GM21381 (cell line): ENCODE measurements around the gene AGBL1.

Experiments used
- ATAC-seq: cut with Tn5 transposase; IDR thresholded peaks from one replicate; pipeline ENCODE4 v1.9.1; 2021; ENCODE audit warnings: mild to moderate bottlenecking, moderate library complexity; ENCODE audit not compliant: unreplicated experiment

The AGBL1 gene

DNA sequence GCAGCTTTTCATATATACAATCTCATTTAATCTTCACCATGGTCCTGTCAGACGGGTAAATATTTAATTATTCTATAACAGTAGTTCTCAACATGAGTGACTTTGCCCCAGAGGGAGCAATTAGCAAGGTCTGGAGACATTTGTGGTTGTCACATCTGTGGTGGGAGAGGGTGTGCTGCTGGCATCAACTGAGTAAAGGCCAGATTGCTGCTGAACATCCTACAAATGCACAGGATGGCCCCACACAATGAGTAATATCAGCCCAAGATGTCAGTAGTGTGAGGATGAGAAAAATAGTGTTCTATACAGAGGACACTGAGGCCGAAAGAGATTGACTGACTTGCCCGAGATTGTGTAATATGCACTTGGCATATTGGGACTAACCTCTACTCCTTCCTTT lies 156.0 kb downstream of the AGBL1 start:
- ATAC-seq, result no peak

DNA sequence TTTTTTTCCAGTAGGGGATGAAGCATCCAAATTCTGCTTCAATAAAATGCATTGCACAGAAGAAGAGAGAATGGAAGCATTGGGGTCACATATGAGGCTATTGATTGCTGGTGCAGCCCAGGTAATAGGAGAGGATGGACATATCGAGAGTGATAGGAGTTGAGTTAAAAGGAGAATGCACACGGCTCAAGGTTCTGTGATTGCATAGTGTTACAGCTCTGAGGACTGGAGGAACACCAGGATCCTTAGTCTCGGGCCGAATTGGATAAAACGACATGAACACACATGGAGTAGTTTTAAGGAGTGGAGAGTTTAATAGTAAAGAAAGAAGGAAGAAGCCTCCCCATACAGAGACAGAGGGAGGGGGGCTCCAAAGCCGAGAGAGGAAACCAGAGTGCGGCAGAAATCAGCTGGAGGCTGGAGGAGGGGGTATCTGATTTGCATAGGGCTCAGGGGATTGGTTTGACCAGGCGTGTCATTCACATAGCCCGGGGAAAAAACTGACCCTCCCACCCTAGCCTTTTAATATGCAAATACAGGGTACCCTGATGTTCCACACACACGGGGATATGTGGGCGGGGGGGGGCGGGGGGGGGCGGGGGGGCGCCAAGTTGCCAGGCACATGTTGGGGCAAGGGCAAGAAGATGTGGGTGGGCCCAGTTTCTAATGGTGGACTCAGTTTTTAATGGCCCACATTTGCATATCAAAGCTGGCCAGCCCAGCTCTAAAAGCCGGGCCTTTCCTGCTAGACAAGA lies 156.9 kb downstream of the AGBL1 start:
- no peak for ATAC-seq

DNA sequence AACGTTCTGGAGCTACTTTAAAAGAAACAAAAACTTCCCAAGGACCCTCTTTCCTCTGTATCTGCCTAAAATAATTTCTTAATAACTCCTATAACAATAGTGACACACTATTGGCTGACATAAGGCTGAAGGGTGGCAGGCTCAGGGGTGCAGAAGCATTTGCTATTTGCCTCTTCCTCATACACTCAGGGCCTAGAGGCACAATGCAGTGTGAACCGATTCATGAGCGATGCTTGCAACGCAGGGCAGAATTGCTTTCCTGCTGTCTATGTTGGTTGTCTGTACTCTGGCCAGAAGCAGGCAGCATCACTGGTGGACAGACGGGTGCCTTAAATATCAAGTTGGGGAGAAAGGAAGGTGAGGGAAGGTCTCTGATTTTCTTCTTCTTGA lies 157.4 kb downstream of the AGBL1 start:
- no peak for ATAC-seq

DNA sequence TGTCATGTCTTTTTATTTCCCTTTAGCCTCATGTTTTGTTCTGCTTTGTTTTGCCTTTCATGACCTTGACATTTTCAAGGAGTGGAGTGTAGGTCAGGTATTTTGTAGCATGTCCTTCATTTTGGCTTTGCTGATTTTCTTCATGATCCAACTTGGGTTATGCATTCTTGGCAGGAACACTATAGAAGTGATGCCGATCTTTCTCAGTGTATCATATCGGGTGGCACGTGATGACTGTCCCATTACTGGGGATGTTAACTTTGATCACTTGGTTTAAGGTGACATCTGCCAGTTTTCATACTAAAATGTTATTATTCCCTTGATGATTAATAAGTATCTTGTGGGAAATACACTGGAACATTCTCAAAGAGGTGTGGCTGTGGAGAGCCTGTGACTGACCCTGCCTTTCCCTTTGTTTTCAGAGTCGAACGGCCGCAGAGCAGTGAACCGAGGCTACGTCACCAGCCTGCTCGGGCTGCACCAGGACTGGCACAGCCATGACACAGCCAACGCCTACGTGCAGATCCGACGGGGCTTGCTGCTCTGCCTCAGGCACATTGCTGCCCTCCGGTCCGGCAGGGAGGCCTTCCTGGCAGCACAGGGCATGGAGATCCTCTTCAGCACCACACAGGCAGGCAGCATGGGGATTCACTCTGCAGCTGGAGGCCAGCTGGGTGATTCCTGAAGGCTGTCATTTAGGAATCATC lies 167.7 kb downstream of the AGBL1 start:
- no peak for ATAC-seq

DNA sequence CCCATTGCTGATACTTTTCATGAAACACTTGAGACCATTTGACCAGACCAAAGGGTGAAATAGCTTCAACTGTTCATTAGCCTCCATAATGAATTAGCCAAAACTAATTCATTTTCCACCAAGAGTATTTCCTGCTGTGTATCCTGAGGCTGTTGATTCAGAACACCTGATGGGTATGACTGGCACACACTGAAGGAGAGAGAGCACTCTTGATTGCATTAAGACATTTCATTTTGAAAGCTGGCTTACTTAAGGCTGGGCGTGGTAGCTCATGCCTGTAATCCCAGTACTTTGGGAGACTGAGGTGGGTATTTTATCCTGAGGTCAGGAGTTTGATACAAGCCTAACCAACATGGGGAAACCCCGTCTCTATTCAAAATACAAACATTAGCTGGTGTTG lies 175.6 kb downstream of the AGBL1 start:
- no peak for ATAC-seq

DNA sequence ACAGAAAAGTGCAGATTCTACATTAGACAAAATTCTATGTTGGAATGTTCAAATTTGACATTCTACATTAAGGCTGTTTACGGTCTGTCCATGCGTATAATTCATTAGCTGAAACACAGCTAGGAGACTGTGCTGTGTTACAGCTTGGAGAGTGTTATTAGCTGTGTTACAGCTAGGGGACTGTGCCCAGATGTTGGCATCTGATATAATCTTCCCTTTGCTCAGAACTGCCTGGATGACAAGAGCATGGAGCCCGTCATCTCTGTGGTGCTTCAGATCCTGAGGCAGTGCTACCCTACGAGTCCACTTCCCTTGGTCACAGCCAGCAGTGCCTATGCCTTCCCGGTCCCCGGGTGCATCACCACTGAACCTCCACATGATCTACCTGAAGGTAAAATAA lies 177.0 kb downstream of the AGBL1 start:
- no peak for ATAC-seq

DNA sequence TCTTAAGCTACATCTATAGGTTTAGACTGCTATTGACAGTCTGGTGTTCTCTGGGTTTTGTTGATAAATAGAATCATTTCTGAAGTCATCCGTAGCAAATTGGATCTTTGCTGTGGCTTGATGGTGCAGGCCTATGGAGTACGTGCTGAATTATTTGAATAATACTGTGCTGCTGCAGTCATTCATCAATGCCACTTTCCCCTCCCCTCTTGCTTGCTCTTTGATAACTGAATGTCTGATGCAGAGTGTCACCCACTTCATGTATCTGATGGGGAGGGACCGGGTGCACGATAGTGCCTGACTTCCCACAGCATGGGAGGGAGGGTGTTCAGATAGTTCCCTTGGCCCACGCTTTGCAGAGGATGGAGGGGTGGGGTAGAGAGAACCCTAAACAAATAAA lies 179.9 kb downstream of the AGBL1 start:
- no peak for ATAC-seq

DNA sequence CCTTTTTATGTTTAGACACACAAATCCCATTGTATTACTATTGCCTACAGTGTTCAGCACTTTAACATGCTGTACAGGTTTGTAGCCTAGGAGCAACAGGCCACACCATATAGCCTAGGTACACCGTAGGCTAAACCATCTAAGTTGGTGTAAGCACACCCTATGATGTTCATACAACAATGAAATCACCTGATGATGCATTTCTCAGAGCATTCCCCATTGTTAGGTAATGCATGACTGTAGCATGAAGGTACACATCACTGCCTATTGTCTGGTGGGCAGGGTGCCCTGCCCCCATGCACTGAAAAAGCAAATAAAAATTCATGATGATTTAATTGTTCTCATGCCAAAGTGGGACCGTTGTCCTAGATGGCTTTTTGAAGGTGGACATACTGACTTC lies 183.6 kb downstream of the AGBL1 start:
- ATAC-seq, result no peak

DNA sequence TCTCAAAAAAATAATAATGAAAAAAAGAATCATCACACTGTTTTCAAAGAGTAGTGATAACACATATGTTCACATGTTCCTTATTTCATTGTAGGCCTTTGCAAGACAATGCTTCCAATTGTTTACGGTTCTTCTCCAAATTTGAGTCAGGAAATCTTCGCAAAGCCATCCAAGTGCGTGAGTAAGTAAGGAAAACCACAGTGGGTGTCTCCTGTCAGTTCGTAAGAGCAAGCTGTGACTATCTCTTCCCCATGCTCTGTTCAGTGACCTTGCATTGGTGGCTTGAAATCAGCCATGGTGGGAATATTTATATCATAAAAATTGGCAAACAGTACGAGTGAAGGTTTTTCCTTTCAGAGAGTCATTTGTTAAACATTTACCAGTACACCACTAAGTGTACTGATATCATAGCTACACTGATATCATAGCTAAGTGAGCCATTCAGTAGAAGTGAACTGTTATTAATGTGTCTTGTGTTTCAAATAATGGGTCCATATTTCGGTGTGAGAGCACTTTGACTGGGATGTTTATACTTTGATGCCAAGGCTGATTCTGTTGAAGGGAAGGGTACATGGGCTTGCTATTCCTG lies 187.3 kb downstream of the AGBL1 start:
- ATAC-seq, result no peak

DNA sequence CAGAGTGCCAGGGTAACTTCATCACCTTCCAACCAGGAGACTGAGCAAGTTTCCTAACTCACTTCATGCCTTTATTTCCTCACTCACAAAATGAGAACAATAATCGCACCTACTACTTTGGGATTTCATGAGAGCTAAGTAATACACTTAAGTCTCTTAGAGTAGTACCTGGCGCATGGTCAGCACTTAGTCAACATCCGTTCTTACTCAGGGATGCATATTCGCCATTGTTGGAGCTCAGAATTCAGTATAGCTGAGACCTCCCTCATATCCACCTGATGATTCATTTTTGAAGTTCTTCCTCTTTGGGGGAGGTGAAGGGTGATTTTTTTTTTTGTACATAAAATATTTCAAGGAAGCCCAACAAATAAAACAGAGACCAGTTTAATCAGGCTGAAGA lies 188.2 kb downstream of the AGBL1 start:
- ATAC-seq, result no peak

DNA sequence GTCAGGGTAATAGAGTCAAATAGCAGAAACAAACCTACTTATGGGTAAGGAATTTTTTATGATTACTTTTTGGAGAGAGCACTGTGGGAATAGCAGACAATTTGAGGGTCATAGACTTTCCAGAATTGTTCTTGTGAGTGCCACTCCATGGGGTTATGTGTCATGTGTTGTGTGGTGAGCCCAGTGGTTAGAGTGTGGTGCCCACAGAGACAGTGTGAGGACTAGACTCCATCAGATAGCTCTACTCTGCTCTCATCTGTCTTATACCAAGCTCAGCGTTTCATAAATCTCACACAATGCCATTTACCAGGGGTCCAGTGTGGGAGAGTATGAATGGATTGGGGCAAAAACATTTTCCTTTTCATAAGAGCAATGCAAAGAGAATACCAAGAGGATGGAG lies 188.9 kb downstream of the AGBL1 start:
- ATAC-seq, result no peak

DNA sequence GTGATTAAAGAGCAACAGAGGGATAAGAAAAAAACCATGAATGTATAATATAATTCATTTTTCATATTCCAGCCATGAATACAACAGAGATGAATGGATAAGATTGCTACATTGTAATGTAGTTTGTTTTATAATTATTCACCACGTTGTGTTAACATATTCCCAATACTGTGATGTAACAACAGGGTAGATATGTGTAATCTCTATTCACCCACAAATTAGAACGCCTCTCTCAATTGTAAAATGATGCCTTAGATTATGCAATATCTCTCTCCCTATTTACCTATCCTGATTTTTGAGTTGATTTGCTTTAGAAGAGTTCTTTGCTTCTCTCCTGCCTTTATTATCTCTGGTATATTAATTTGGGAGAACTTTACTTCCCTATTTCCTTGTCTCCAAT lies 193.6 kb downstream of the AGBL1 start:
- ATAC-seq, result no peak

DNA sequence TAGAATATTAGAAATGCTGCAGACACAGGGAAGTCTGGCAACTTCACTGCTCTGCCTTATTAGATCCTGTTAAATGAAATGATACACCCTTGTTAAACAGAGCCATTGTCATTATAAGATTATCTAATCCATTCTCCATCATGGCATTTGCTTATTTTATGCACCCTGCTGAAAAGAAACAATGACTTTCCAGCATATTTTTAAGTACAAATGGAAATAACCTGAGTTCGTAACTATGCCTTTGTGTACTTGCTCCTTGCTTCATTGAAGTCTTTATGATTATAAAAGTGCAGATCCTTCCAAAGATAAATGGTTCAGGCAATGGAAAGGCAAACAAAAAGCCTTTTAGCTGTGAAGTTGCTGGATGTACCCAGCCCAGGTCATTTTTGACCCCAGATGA lies 195.7 kb downstream of the AGBL1 start:
- ATAC-seq, result no peak

DNA sequence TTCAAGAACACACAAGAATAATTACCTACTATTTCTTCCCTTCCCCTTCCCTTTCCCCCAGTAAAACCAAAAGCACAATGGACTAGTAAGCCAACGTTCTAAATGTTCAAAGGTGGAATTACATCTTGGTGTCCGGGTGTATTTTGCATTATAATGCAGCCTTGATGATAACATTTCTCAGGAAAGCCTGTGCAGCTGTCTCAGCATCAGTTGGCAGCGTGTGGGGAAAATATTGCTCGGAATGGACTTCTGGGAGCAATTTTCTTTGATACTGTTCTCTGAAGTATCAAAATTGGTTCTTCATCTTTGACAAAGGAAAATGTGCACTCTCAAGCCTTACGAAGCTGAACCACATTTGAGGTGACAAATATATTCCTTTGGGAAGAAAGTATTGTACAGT lies 198.9 kb downstream of the AGBL1 start:
- ATAC-seq, result no peak

DNA sequence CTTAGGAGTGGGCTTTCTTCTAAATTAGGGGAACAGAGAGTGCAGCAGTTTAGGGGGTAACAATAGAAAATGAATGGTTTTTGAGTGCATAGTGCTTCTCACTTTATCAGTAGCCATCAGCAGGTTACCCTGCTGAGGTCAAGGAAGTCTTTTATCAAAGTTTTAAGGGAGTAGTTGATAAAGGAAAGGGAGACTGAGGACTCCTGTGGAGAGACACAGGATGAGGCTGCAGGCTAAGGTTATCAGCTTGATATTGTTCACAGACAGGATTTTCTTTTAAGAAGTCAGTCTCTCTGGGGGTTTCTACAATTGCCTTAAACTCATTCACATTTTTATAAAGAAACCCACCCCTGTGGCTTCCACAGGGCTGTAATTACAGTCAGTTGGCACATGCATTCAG lies 205.0 kb downstream of the AGBL1 start:
- no peak for ATAC-seq

DNA sequence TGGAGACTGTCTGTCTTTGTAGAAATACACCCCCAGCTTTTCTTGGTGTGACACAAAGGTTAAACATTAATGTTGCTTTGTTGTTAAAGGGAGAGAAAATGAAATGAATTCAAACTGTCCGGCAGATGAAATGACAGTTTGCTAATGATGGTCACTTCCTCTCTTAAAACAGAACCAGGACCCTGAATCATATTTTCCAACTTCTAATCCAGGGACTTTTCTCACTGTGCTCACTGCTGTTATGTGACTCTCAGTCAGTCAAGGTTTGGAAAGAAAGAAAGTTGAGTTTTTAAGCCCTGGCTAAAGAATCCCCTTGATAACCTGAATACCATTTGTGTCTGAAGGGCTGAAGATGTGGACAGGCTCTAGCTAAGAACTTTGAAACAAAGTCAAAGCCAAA lies 215.8 kb downstream of the AGBL1 start:
- no peak for ATAC-seq

DNA sequence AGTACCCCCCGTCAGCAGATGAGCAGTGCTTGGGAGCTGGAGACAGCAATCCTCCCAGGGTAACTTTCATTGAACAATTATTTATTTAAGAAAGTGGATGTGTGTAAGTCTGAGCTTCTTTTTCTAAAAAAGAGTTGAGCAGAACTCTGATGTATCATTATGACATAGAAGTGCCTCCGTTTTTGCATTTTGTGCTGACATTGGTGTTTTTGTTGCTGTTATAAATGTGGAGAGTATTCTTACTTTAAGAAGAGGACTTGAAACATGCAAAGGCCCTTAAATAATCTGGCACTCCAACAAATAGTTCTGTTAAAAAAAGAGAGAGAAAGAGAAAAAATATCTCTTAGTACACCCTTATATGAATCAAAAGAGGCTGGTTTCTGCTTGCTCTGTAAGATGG lies 217.1 kb downstream of the AGBL1 start:
- no peak for ATAC-seq

DNA sequence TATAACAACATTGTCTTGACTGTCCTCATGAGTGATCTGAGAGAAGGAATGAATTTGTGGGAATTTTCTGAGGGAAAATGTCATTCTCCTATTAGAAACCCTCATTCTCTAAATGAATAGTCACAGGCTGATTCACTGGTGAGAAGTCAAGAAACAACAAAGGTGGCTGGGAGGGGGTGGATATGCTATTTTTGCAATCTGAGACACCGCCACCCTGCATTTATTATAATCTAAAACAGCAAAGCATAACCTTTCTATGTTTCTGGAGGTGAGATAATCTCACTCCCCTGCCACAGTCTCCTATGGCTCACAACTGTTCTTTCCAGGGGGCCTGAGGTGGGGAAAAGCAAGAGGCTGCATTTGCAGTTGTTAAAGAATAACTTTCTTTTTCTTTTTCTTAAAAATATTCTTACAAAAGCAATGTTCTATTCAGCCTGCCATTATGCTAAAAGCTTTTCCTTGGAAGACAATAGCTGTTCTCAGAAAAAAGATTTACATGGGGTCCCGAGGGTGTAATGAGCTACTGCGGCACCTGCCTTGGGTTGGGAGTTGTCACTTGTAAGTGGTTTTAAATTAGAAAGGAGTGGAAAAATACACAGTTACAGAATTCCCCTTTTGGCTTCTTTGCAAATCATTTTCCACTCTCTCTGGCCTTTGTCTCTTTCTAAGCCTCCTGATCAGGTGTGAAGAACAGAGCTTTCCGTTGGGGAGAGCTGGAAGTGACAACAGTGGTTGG lies 220.9 kb downstream of the AGBL1 start:
- ATAC-seq, result no peak

DNA sequence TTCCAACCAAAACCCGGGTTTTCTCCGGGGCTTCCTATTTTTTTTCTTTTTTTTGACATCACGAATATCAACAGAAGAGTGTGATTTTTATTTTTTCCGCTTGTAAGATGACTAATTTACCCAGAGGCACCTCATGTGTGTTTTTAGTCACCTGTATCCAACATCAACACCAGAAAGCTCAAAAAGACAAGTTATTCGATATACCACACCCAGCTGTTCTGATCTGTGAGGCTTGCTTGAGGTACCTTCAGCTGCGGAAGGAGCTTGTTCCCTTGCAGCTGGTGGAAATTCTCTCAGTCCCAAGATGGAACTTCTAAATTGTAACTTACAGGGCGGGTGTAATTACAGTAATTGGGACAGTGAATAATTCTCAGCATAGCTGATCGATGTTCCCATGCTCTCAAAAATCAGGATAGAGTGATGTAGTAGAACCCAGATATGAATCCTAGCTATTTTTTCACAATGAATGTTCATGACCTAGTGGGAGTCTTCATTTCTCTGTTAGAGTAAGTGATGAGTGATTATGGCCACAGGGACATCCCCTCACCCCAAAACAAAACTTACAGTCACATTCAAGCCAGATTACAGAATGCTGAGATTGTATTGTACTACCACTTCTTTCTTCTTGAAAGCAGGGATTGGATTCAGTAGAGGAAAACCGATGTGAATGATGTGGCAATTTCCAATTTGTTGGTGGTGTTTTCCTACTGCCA lies 232.1 kb downstream of the AGBL1 start:
- ATAC-seq, result no peak

DNA sequence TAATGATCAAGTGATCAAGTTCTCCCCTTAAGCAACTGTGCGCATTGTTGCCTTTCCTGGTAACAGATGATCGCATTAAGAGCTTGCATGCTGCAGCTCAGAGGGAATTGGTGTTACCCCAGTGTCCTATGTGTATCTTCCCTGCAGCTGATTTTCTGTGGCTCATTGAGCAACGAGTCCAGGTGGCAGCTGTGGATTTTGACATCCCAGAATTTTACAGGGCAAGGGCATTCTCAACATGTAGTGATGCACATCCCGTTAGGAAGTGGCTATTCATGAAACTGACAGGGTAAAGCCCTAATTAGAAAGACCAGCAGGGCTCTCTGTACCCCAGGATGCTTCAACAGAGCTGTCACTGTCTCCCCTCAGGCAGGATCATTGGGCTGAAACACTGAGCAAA lies 232.8 kb downstream of the AGBL1 start:
- ATAC-seq, result no peak

DNA sequence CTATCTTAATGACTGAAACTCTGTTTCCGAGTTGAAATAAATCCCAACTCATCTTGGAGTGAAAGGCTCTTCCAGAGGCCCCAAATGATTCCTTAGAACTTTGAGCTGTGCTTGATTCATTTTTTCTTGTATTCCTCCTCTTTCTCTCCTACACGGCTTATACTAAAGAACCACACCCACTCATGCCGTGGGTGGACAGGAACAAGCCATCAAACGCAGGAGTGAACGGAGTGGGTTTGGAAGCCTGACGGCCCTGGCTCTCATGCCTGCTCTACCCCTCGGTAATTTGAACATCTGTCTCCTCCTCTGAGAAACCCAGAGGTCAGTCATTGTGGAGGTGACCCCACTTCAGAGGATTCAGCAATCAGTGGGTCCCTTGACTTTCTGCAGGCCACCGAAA lies 236.5 kb downstream of the AGBL1 start:
- no peak for ATAC-seq
